Left ventricle myocardium inferior (tissue), 1 donor: Measurements from ENCODE around the gene DTD1. TPM values are rescaled to one million over a fixed set of nuclear protein-coding genes. Genes with fewer than 3 reads are reported as not detected.

ENCODE experiments used
- DNase-seq: peaks from one replicate; pipeline ENCODE4 v3.0.0-alpha.2; 2020
- H3K27ac ChIP-seq: fragments of 200-600 bp; replicated peaks from 2 replicates; pipeline ENCODE4 v1.8.0; 2021
- H3K27me3 ChIP-seq: fragments of 200-600 bp; 2 replicates; pipeline ENCODE4 v1.8.0; 2021; ENCODE audit warnings: low read depth
- H3K36me3 ChIP-seq: fragments of 200-600 bp; 2 replicates; pipeline ENCODE4 v1.8.0; 2021
- H3K4me1 ChIP-seq: fragments of 200-600 bp; 2 replicates; pipeline ENCODE4 v1.8.0; 2021
- H3K4me3 ChIP-seq: fragments of 200-600 bp; 2 replicates; pipeline ENCODE4 v1.8.0; 2021; ENCODE audit warnings: mild to moderate bottlenecking, moderate library complexity
- H3K9me3 ChIP-seq: fragments of 200-600 bp; replicated peaks from 2 replicates; pipeline ENCODE4 v1.8.0; 2021
- intact Hi-C: fragments of 100-400 bp; cut with micrococcal nuclease; formaldehyde crosslinking; loops from one replicate; pipeline ENCODE4 v1.11.0; 2022
- total RNA-seq: library from RNA; stranded (reverse); fragmentation: NEBNext Ultra II Directional; extraction: Animal tissue kit (Norgen Biotek cat#: 25700); gene quantifications from one replicate; pipeline ENCODE4 v1.2.1, GENCODE V29; 2021
- TF ChIP-seq, protein P1 (sequence below): fragments of 200-600 bp; IDR thresholded peaks from 2 replicates; pipeline ENCODE4 v1.8.0; 2021; ENCODE audit warnings: antibody characterized with exemption, mild to moderate bottlenecking, borderline replicate concordance
- donor health status: DM: no; HTN: yes; CAD: no; lungs with severe emphysema.

Gene DTD1
- total RNA-seq, 1 donor from 2014 or later, result 12.2 TPM

- intact Hi-C loops, result no loop called here
- Histone ChIP-seq H3K36me3 (peaks cover 15% of the 10 kb centered on the region), H3K9me3 (peaks cover 6% of the 10 kb centered on the region), H3K4me1 (peaks cover 17% of the 10 kb centered on the region), H3K27me3 (no peaks in the 10 kb centered on the region), H3K27ac (no peak overlapping the region), H3K4me3 (no peak overlapping the region)
- TF ChIP-seq, protein P1, sequence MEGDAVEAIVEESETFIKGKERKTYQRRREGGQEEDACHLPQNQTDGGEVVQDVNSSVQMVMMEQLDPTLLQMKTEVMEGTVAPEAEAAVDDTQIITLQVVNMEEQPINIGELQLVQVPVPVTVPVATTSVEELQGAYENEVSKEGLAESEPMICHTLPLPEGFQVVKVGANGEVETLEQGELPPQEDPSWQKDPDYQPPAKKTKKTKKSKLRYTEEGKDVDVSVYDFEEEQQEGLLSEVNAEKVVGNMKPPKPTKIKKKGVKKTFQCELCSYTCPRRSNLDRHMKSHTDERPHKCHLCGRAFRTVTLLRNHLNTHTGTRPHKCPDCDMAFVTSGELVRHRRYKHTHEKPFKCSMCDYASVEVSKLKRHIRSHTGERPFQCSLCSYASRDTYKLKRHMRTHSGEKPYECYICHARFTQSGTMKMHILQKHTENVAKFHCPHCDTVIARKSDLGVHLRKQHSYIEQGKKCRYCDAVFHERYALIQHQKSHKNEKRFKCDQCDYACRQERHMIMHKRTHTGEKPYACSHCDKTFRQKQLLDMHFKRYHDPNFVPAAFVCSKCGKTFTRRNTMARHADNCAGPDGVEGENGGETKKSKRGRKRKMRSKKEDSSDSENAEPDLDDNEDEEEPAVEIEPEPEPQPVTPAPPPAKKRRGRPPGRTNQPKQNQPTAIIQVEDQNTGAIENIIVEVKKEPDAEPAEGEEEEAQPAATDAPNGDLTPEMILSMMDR, result no peak
- DNase-seq, result no peak
These were observed 2.3 kb downstream of the DTD1 start for GRCh38 chr20:18589941-18590674.

DNA sequence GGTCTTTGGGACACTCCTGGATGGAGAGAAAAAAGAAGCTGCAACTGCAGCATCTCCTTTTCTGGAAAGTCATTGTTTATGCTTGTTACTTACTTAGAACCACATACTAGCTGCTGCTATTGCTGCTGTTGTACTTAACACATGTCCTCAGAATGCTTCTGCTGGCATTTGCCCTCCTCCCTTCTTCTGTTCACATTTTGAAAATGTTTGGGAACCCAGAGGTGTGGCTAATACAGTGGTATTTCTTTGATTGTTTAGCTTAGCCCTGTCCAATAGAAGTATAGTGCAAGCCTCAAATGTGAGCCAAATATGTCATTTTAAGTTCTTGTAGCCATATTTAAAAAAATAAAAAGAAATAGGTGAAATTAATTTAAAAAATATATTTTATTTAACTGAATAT lies 8.4 kb downstream of the DTD1 start:
- Histone ChIP-seq H3K36me3 (peaks cover 57% of the 10 kb centered on the region), H3K4me3 (no peak overlapping the region)
- intact Hi-C loops, result no loop called here

GRCh38 chr20:18609741-18610140 lies 21.9 kb downstream of the DTD1 start:
- intact Hi-C loops, result no loop called here
- Histone ChIP-seq H3K4me3 (no peak overlapping the region), H3K4me1 (peaks cover 3% of the 10 kb centered on the region), H3K9me3 (no peaks in the 10 kb centered on the region), H3K27me3 (no peaks in the 10 kb centered on the region), H3K36me3 (no peaks in the 10 kb centered on the region), H3K27ac (no peak overlapping the region)
- TF ChIP-seq, protein P1, result no peak
- no peak for DNase-seq

More for the DNA sequence above, 8.4 kb downstream of the DTD1 start:
- no peaks in the 10 kb centered on the region for H3K9me3 ChIP-seq
- H3K4me1 ChIP-seq, result no peaks in the 10 kb centered on the region
- H3K27ac ChIP-seq, result no peak overlapping the region
- H3K27me3 ChIP-seq, result no peaks in the 10 kb centered on the region
- no peak for DNase-seq
- TF ChIP-seq, protein P1, result no peak

GRCh38 chr20:18611492-18611891 lies 23.6 kb downstream of the DTD1 start:
- intact Hi-C loops, result no loop called here
- no peak overlapping the region for H3K27ac ChIP-seq
- no peaks in the 10 kb centered on the region for H3K27me3 ChIP-seq
- TF ChIP-seq, protein P1, result no peak
- no peak overlapping the region for H3K4me3 ChIP-seq
- no peak for DNase-seq
- H3K4me1 ChIP-seq, result peaks cover 14% of the 10 kb centered on the region
- no peaks in the 10 kb centered on the region for H3K9me3 ChIP-seq
- H3K36me3 ChIP-seq, result no peaks in the 10 kb centered on the region

DNA sequence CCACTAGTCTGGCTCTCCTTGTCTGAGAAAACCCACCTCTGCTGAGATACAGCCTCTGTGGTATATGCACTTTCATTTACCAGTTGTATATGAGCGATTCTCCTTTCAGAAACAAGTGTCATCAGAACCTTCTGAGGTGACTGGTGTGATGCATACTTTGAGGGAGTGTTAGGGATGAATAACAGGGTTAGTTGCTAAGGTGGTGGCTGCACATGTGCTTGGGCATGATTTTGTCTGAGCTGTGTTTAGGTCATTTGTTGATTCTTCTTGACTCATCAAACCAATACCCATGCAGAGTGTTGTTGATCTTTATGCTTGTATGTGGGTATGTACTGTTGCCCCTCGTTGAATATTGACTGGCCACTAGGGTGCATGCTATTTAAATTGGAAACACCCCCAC lies 25.7 kb downstream of the DTD1 start:
- H3K4me1 ChIP-seq, result peaks cover 14% of the 10 kb centered on the region
- no peak for DNase-seq
- H3K27ac ChIP-seq, result no peak overlapping the region
- peaks cover 5% of the 10 kb centered on the region for H3K36me3 ChIP-seq
- intact Hi-C loops, result no loop called here
- H3K9me3 ChIP-seq, result peaks cover 12% of the 10 kb centered on the region
- H3K4me3 ChIP-seq, result no peak overlapping the region
- TF ChIP-seq, protein P1, result no peak
- H3K27me3 ChIP-seq, result no peaks in the 10 kb centered on the region
